RWPE1 (cell line): Measurements from ENCODE around the gene NR2F1.

ENCODE experiments used
- CTCF ChIA-PET: fragments of 350-600 bp; sonication (Branson Sonifier 250); formaldehyde crosslinking; extraction: SDS; loops from one replicate; lab custom pipeline; 2021; lab: Yijun Ruan, JAX
- POLR2A ChIA-PET: fragments of 400-600 bp; formaldehyde crosslinking; extraction: SDS; loops from one replicate; lab custom pipeline; 2020; ENCODE audit warnings: antibody characterized with exemption; ENCODE audit not compliant: low non-redundant PET; lab: Yijun Ruan, JAX
- DNase-seq: peaks from one replicate; pipeline ENCODE4 v3.0.0; 2012; ENCODE audit warnings: low spot score
- H3K27ac ChIP-seq: fragments of 450-650 bp; 2 replicates; pipeline ENCODE4 v1.5.1; 2017
- TF ChIP-seq, protein P1 (sequence below): fragments of 450-650 bp; conservative IDR thresholded peaks from 2 replicates; pipeline ENCODE4 v1.5.1; 2017; ENCODE audit warnings: low read depth, mild to moderate bottlenecking

NR2F1 gene

GRCh38 chr5:93603078-93603792, 20.2 kb downstream of the NR2F1 start:
- H3K27ac ChIP-seq, result no peak overlapping the region
- DNase-seq, result no peak
- ChIA-PET POLR2A (no interaction called here), CTCF (interaction anchor here (0.6 to 0.7 kb wide), 2 partner anchors 215 to 484 kb away, joined by 3 to 5 read pairs; no protein-coding TSS in a partner anchor)
- TF ChIP-seq, protein P1, sequence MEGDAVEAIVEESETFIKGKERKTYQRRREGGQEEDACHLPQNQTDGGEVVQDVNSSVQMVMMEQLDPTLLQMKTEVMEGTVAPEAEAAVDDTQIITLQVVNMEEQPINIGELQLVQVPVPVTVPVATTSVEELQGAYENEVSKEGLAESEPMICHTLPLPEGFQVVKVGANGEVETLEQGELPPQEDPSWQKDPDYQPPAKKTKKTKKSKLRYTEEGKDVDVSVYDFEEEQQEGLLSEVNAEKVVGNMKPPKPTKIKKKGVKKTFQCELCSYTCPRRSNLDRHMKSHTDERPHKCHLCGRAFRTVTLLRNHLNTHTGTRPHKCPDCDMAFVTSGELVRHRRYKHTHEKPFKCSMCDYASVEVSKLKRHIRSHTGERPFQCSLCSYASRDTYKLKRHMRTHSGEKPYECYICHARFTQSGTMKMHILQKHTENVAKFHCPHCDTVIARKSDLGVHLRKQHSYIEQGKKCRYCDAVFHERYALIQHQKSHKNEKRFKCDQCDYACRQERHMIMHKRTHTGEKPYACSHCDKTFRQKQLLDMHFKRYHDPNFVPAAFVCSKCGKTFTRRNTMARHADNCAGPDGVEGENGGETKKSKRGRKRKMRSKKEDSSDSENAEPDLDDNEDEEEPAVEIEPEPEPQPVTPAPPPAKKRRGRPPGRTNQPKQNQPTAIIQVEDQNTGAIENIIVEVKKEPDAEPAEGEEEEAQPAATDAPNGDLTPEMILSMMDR, result no peak

- CTCF ChIA-PET, result interaction anchor here (0.5 to 1.2 kb wide), 2 partner anchors 196 to 1290 kb away, joined by 3 to 5 read pairs; no protein-coding TSS in a partner anchor
- DNase-seq, result no peak
- TF ChIP-seq, protein P1, result no peak
- no peak overlapping the region for H3K27ac ChIP-seq
- POLR2A ChIA-PET, result no interaction called here
These were observed 21.0 kb downstream of the NR2F1 start for GRCh38 chr5:93603793-93604643.

GRCh38 chr5:93604644-93605515, 21.9 kb downstream of the NR2F1 start:
- DNase-seq, result no peak
- CTCF ChIA-PET, result interaction anchor here (0.7 to 1.2 kb wide), 2 partner anchors 195 to 313 kb away, joined by 3 to 5 read pairs; no protein-coding TSS in a partner anchor
- H3K27ac ChIP-seq, result no peak overlapping the region
- POLR2A ChIA-PET, result no interaction called here
- TF ChIP-seq, protein P1, result no peak

- TF ChIP-seq, protein P1, result no peak
- POLR2A ChIA-PET, result no interaction called here
- CTCF ChIA-PET, result no interaction called here
These were observed 23.3 kb downstream of the NR2F1 start for GRCh38 chr5:93606382-93606752.

GRCh38 chr5:93607367-93608258, 24.6 kb downstream of the NR2F1 start:
- H3K27ac ChIP-seq, result no peak overlapping the region
- POLR2A ChIA-PET, result no interaction called here
- CTCF ChIA-PET, result interaction anchor here (0.6 to 1.7 kb wide), 19 partner anchors 8 to 1066 kb away, joined by 3 to 10 read pairs (median 3); no protein-coding TSS in a partner anchor
- TF ChIP-seq, protein P1, result peak; percentile 79
- DNase-seq, result peak; percentile 35

More at GRCh38 chr5:93606382-93606752, 23.3 kb downstream of the NR2F1 start:
- no peak for DNase-seq
- no peak overlapping the region for H3K27ac ChIP-seq
